Stromal cell of bone marrow (primary cell): ENCODE measurements around the gene C17orf50.

Experiments used
- DNase-seq: peaks from one replicate; pipeline ENCODE4 v3.0.0-alpha.2; 2012; ENCODE audit warnings: low read depth

Gene C17orf50

GRCh38 chr17:35788477-35789368 lies 28.0 kb downstream of the C17orf50 start:
- DNase-seq = peak; percentile 95

GRCh38 chr17:35790841-35791240 lies 30.2 kb downstream of the C17orf50 start:
- no peak for DNase-seq

- no peak for DNase-seq
These were observed 31.1 kb downstream of the C17orf50 start for GRCh38 chr17:35791681-35792350.

GRCh38 chr17:35793257-35793656 lies 32.6 kb downstream of the C17orf50 start:
- DNase-seq = no peak

GRCh38 chr17:35795007-35795870 lies 34.6 kb downstream of the C17orf50 start, which contains the start of gene MMP28:
TSS of gene MMP28 (minus strand) at chr17:35795641. CDS start at chr17:35795377, 264 bp downstream.
- no peak for DNase-seq

- no peak for DNase-seq
These were observed 35.2 kb downstream of the C17orf50 start for GRCh38 chr17:35795871-35796265.

- no peak for DNase-seq
These were observed 36.3 kb downstream of the C17orf50 start for GRCh38 chr17:35796942-35797341.

GRCh38 chr17:35797370-35797769 lies 36.7 kb downstream of the C17orf50 start:
- no peak for DNase-seq

- no peak for DNase-seq
These were observed 37.2 kb downstream of the C17orf50 start for GRCh38 chr17:35797918-35798317.

GRCh38 chr17:35799942-35800341 lies 39.3 kb downstream of the C17orf50 start:
- no peak for DNase-seq

- no peak for DNase-seq
These were observed 41.0 kb downstream of the C17orf50 start for GRCh38 chr17:35801583-35802224.

- DNase-seq = peak; percentile 90
These were observed 44.0 kb downstream of the C17orf50 start for GRCh38 chr17:35804658-35805192.

- no peak for DNase-seq
These were observed 46.9 kb downstream of the C17orf50 start for GRCh38 chr17:35807371-35808144.

- DNase-seq = no peak
These were observed 47.7 kb downstream of the C17orf50 start for GRCh38 chr17:35808240-35808961.

- peak; percentile 99 for DNase-seq
These were observed 48.5 kb downstream of the C17orf50 start, which contains the start of gene TAF15 for GRCh38 chr17:35808962-35809854. TSS of gene TAF15 (plus strand) at chr17:35809484. CDS start at chr17:35809570, 86 bp downstream.

- no peak for DNase-seq
These were observed 49.3 kb downstream of the C17orf50 start for GRCh38 chr17:35809855-35810461.

GRCh38 chr17:35811759-35812158 lies 51.1 kb downstream of the C17orf50 start:
- DNase-seq = no peak

- DNase-seq = no peak
These were observed 51.8 kb downstream of the C17orf50 start for GRCh38 chr17:35812456-35812855.
